OCI-LY3 (cell line): ENCODE data around the gene PJVK.

ENCODE experiments used
- CTCF ChIP-seq: fragments of 200-600, 300-600 bp; sonication (generic); IDR thresholded peaks from 2 replicates; pipeline ENCODE4 v1.5.1; 2014; ENCODE audit warnings: antibody characterized with exemption, low read length, low read depth
- EZH2phosphoT487 ChIP-seq: fragments of 200-600 bp; shearing (Covaris generic); IDR thresholded peaks from 2 replicates; pipeline ENCODE4 v1.6.1; 2018; ENCODE audit warnings: antibody characterized with exemption, mixed run types, low read depth

DNA sequence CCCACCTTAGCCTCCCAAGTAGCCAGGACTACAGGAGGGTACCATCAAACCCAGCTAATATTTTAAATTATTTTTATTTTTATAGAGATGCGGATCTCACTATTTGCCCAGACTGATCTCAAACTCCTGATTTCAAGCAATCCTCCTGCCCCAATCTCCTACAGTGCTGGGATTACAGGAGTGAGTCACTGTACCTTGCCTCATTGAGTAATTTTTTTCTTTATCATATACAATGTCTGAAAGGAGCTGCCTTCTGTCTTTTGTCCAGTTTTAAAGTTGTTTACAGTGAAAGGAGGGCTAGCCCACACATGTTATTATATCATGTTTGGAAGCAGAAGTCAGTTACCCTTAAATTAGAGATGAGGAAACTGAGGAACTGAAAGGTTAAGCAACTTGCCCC, 32.8 kb upstream of the PJVK start:
- TF ChIP-seq CTCF (no peak), EZH2phosphoT487 (no peak)
